HepG2 (cell line): ENCODE results near the gene CDK15. TPM values are rescaled to one million over a fixed set of nuclear protein-coding genes. Genes with fewer than 3 reads are reported as not detected.
A peak's percentile ranks its signal among the peaks of the same experiment; 100 is the strongest.

Experiments used
- ATF6 ChIP-seq: sonication (generic); formaldehyde crosslinking; conservative IDR thresholded peaks from 2 replicates; pipeline ENCODE4 v1.4.0; 2020; ENCODE audit warnings: missing genetic modification reagents
- BRCA1 ChIP-seq: sonication (generic); formaldehyde crosslinking; IDR thresholded peaks from 2 replicates; pipeline ENCODE4 v1.4.0; 2020; ENCODE audit warnings: missing genetic modification reagents
- GMEB2 ChIP-seq: IDR thresholded peaks from 2 replicates; pipeline ENCODE4 v1.6.1; 2016; ENCODE audit warnings: missing biosample characterization, missing genetic modification reagents, low read depth
- NFYB ChIP-seq: sonication (generic); formaldehyde crosslinking; IDR thresholded peaks from 2 replicates; pipeline ENCODE4 v1.4.0; 2020; ENCODE audit warnings: missing genetic modification reagents
- POLR2G ChIP-seq: fragments of 200-400 bp; formaldehyde crosslinking; IDR thresholded peaks from 2 replicates; pipeline ENCODE4 v1.6.1; 2018; ENCODE audit warnings: mild to moderate bottlenecking, low read depth, low read length, moderate library complexity
- SP1 ChIP-seq, 2 experiments: fragments of 450-650 bp in 1 of 2; sonication (generic) in 1 of 2; formaldehyde crosslinking in 1 of 2; IDR thresholded peaks; 2 replicates each; pipeline versions ENCODE4 v1.4.0 to v1.6.1; 2016 to 2020; ENCODE audit warnings: missing genetic modification reagents in 1 of 2
- STAG1 ChIP-seq: sonication (generic); formaldehyde crosslinking; IDR thresholded peaks from 2 replicates; pipeline ENCODE4 v1.4.0; 2020; ENCODE audit warnings: missing genetic modification reagents
- TEAD3 ChIP-seq: optimal IDR thresholded peaks from 2 replicates; pipeline ENCODE3; 2016; ENCODE audit warnings: borderline replicate concordance
- U2AF2 ChIP-seq: fragments of 200-400 bp; formaldehyde crosslinking; IDR thresholded peaks from 2 replicates; pipeline ENCODE4 v1.6.1; 2017; ENCODE audit warnings: low read depth, mild to moderate bottlenecking, low read length
- WIZ ChIP-seq: sonication (generic); formaldehyde crosslinking; IDR thresholded peaks from 2 replicates; pipeline ENCODE4 v1.5.1; 2020; ENCODE audit warnings: mild to moderate bottlenecking, missing genetic modification reagents
- ZMYM3 ChIP-seq: sonication (generic); formaldehyde crosslinking; IDR thresholded peaks from 2 replicates; pipeline ENCODE4 v1.5.1; 2020; ENCODE audit warnings: mild to moderate bottlenecking, missing genetic modification reagents
- ZNF136 ChIP-seq: sonication (generic); formaldehyde crosslinking; IDR thresholded peaks from 2 replicates; pipeline ENCODE4 v1.8.1; 2022; ENCODE audit warnings: low read depth, mild to moderate bottlenecking, moderate library complexity, missing genetic modification reagents
- ZNF224 ChIP-seq: sonication (generic); formaldehyde crosslinking; IDR thresholded peaks from 2 replicates; pipeline ENCODE4 v1.5.0; 2020; ENCODE audit warnings: mild to moderate bottlenecking, missing genetic modification reagents
- ZNF430 ChIP-seq: sonication (generic); formaldehyde crosslinking; IDR thresholded peaks from 2 replicates; pipeline ENCODE4 v1.9.0; 2021; ENCODE audit warnings: mild to moderate bottlenecking, missing genetic modification reagents
- ZNF746 ChIP-seq: sonication (generic); formaldehyde crosslinking; IDR thresholded peaks from 2 replicates; pipeline ENCODE4 v1.8.0; 2022; ENCODE audit warnings: mild to moderate bottlenecking, missing genetic modification reagents
- ZNF790 ChIP-seq: sonication (generic); formaldehyde crosslinking; IDR thresholded peaks from 2 replicates; pipeline ENCODE4 v1.8.0; 2022; ENCODE audit warnings: missing genetic modification reagents, mild to moderate bottlenecking, borderline replicate concordance
- ZSCAN30 ChIP-seq: sonication (generic); formaldehyde crosslinking; IDR thresholded peaks from 2 replicates; pipeline ENCODE4 v1.5.0; 2020; ENCODE audit warnings: mild to moderate bottlenecking, missing genetic modification reagents
- polyA plus RNA-seq, 8 experiments: library from polyadenylated mRNA; depleted of rRNA in 3 of 8; stranded (reverse) in 7 of 8; unstranded in 1 of 8; fragments of >200 nt; fragmentation: Illumina TruSeq in 4 of 8; extraction: Trizol in 4 of 8; gene quantifications; 2 replicates each; pipeline versions ENCODE4 v1.2.1 to v1.2.3, GENCODE V29; 2011 to 2016; ENCODE audit warnings: low read depth in 4 of 8, missing spikeins in 1 of 8, mixed read lengths in 1 of 8; ENCODE audit not compliant: insufficient read depth in 1 of 8
- total RNA-seq, 5 experiments: library from RNA; depleted of rRNA; stranded (reverse); fragments of >200 nt; fragmentation: Illumina TruSeq; extraction: Trizol; gene quantifications; 2 replicates each; pipeline ENCODE4 v1.2.3, GENCODE V29; 2016; ENCODE audit warnings: low read depth in 1 of 5

The CDK15 gene
- total and polyA plus RNA-seq, 2 of the 13 experiments (the other 11 are each of a cell fraction or from before 2014, with no cell fraction given) = not detected

GRCh38 chr2:201780674-201781493 is 25.5 kb upstream of the CDK15 start, which contains the start of gene ALS2 (continued):
- TF ChIP-seq ATF6 (CRISPR knock-in tag) (no peak), BRCA1 (CRISPR knock-in tag) (no peak; the same call in 1 of the 2 replicates), U2AF2 (no peak), STAG1 (CRISPR knock-in tag) (peak; percentile 23), SP1 (IDR thresholded peaks at IDR 0.05) (no peak), SP1 (CRISPR knock-in tag; IDR thresholded peaks at IDR 0.05) (peak; percentile 88), ZMYM3 (CRISPR knock-in tag) (peak; percentile 51), ZNF224 (CRISPR knock-in tag) (peak; percentile 100), ZSCAN30 (CRISPR knock-in tag) (no peak; the same call in 1 of the 2 replicates), ZNF746 (CRISPR knock-in tag) (0 out of 2 replicates have a peak, but pooled peaks have one; percentile 11), GMEB2 (CRISPR knock-in tag) (no peak), POLR2G (peak; percentile 86), ZNF790 (no peak), ZNF136 (CRISPR knock-in tag) (0 out of 2 replicates have a peak, but pooled peaks have one; percentile 23), TEAD3 (CRISPR knock-in tag) (peak; percentile 90), ZNF430 (peak; percentile 52), NFYB (CRISPR knock-in tag) (peak; percentile 75), WIZ (CRISPR knock-in tag) (peak; percentile 33)
